HepG2 (cell line): ENCODE measurements around the gene HNRNPM. TPM values are rescaled to one million over a fixed set of nuclear protein-coding genes. Genes with fewer than 3 reads are reported as not detected.

Source experiments
- CBX1 ChIP-seq: IDR thresholded peaks from one replicate; pipeline ENCODE4 v1.6.1; 2016; ENCODE audit warnings: antibody characterized with exemption, low read depth
- ISX ChIP-seq: sonication (generic); formaldehyde crosslinking; conservative IDR thresholded peaks from 2 replicates; pipeline ENCODE4 v1.5.0; 2020; ENCODE audit warnings: missing genetic modification reagents
- KAT7 ChIP-seq: IDR thresholded peaks from 2 replicates; pipeline ENCODE4 v1.6.1; 2018; ENCODE audit warnings: borderline replicate concordance, missing compliant biosample characterization
- KAT8 ChIP-seq: IDR thresholded peaks from 2 replicates; pipeline ENCODE4 v1.6.1; 2016; ENCODE audit warnings: missing genetic modification reagents, missing compliant biosample characterization
- SNRNP70 ChIP-seq: fragments of 200-400 bp; formaldehyde crosslinking; IDR thresholded peaks from 2 replicates; pipeline ENCODE4 v1.6.1; 2017; ENCODE audit warnings: mild to moderate bottlenecking, low read depth, low read length, moderate library complexity
- TFE3 ChIP-seq: IDR thresholded peaks from 2 replicates; pipeline ENCODE4 v1.6.1; 2016
- TMF1 ChIP-seq: sonication (generic); formaldehyde crosslinking; IDR thresholded peaks from 2 replicates; pipeline ENCODE4 v1.8.1; 2022; ENCODE audit warnings: low read depth, missing genetic modification reagents
- ZBTB3 ChIP-seq: sonication (generic); formaldehyde crosslinking; IDR thresholded peaks from 2 replicates; pipeline ENCODE4 v1.4.0; 2020; ENCODE audit warnings: low read depth, mild to moderate bottlenecking, moderate library complexity, missing genetic modification reagents, borderline replicate concordance
- ZNF329 ChIP-seq: sonication (generic); formaldehyde crosslinking; IDR thresholded peaks from 2 replicates; pipeline ENCODE4 v1.9.0; 2021; ENCODE audit warnings: low read depth, mild to moderate bottlenecking, missing genetic modification reagents
- ZNF362 ChIP-seq: sonication (generic); formaldehyde crosslinking; IDR thresholded peaks from 2 replicates; pipeline ENCODE4 v1.4.0; 2020; ENCODE audit warnings: missing genetic modification reagents, mild to moderate bottlenecking, borderline replicate concordance
- ZNF713 ChIP-seq: sonication (generic); formaldehyde crosslinking; IDR thresholded peaks from 2 replicates; pipeline ENCODE4 v1.4.0; 2020; ENCODE audit warnings: mild to moderate bottlenecking, missing genetic modification reagents
- ZNF883 ChIP-seq: sonication (generic); formaldehyde crosslinking; IDR thresholded peaks from 2 replicates; pipeline ENCODE4 v1.5.1; 2020; ENCODE audit warnings: mild to moderate bottlenecking, missing genetic modification reagents; ENCODE audit errors: not compliant biosample characterization
- polyA plus RNA-seq, 8 experiments: library from polyadenylated mRNA; depleted of rRNA in 3 of 8; stranded (reverse) in 7 of 8; unstranded in 1 of 8; fragments of >200 nt; fragmentation: Illumina TruSeq in 4 of 8; extraction: Trizol in 4 of 8; gene quantifications; 2 replicates each; pipeline versions ENCODE4 v1.2.1 to v1.2.3, GENCODE V29; 2011 to 2016; ENCODE audit warnings: low read depth in 4 of 8, missing spikeins in 1 of 8, mixed read lengths in 1 of 8; ENCODE audit not compliant: insufficient read depth in 1 of 8
- total RNA-seq, 5 experiments: library from RNA; depleted of rRNA; stranded (reverse); fragments of >200 nt; fragmentation: Illumina TruSeq; extraction: Trizol; gene quantifications; 2 replicates each; pipeline ENCODE4 v1.2.3, GENCODE V29; 2016; ENCODE audit warnings: low read depth in 1 of 5
- TF ChIP-seq, protein P1 (sequence below): sonication (generic); formaldehyde crosslinking; IDR thresholded peaks from 2 replicates; pipeline ENCODE4 v1.4.0; 2020; ENCODE audit warnings: missing genetic modification reagents, mild to moderate bottlenecking, borderline replicate concordance
- TF ChIP-seq, protein P2 (sequence below): sonication (generic); formaldehyde crosslinking; IDR thresholded peaks from 2 replicates; pipeline ENCODE4 v1.5.0; 2020; ENCODE audit warnings: mild to moderate bottlenecking, missing genetic modification reagents
- TF ChIP-seq, protein P3 (sequence below): sonication (generic); formaldehyde crosslinking; IDR thresholded peaks from 2 replicates; pipeline ENCODE4 v1.8.1; 2023; ENCODE audit warnings: mild to moderate bottlenecking, moderate library complexity, missing genetic modification reagents

Gene HNRNPM
- total and polyA plus RNA-seq, 2 of the 13 experiments (the other 11 are each of a cell fraction or from before 2014, with no cell fraction given), result 56.7 to 102 TPM

DNA sequence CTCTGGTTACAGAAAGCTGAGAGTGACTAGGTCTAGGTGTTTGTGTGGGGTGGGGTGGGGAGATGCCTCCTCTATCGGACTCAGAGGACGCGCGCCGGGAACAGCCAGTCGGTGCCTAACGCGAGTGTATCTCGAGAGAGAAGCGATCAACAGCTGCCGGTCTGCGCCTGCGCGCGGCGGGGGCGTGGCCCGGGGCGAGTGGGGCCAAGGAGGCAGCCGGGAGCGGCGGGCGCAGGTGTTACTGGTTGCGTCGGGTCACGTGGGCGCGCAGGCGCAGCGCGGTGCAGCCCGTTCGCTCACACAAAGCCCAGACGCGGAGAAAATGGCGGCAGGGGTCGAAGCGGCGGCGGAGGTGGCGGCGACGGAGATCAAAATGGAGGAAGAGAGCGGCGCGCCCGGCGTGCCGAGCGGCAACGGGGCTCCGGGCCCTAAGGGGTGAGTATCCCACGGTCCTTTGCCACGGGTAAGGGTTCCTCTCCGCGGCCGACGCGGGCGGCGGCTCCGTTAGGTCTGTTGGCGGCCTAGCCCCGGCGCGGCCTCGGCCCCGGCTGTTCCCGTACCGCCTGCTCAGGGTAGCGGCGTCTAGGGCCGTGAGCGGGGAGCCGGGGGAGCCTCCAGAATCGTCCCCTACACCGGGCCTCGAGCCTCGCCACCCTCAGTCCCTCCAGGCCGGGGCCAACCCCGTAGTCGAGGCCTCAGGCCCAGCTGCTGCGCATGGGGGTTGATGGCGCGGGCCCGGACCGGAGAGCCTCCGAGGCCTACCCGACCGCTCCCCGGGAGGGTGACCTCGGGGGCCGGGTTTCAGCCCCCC is at the start of gene HNRNPM (continued):
- TF ChIP-seq ZNF362 (CRISPR knock-in tag) (peak; percentile 5; the same call in 1 of the 2 replicates), ZNF883 (peak; percentile 80), KAT8 (CRISPR knock-in tag) (peak; percentile 76), TMF1 (peak; percentile 60; the same call in 1 of the 2 replicates), CBX1 (no peak), KAT7 (CRISPR knock-in tag) (peak; percentile 91; the same call in 1 of the 2 replicates), TFE3 (CRISPR knock-in tag) (peak; percentile 54; the same call in 1 of the 2 replicates), SNRNP70 (no peak), ZBTB3 (CRISPR knock-in tag) (no peak; the same call in 1 of the 2 replicates), ISX (CRISPR knock-in tag) (peak; percentile 94; the same call in 1 of the 2 replicates), ZNF329 (CRISPR knock-in tag) (peak; percentile 27), ZNF713 (CRISPR knock-in tag) (peak; percentile 27; the same call in 1 of the 2 replicates)
- TF ChIP-seq, protein P1, sequence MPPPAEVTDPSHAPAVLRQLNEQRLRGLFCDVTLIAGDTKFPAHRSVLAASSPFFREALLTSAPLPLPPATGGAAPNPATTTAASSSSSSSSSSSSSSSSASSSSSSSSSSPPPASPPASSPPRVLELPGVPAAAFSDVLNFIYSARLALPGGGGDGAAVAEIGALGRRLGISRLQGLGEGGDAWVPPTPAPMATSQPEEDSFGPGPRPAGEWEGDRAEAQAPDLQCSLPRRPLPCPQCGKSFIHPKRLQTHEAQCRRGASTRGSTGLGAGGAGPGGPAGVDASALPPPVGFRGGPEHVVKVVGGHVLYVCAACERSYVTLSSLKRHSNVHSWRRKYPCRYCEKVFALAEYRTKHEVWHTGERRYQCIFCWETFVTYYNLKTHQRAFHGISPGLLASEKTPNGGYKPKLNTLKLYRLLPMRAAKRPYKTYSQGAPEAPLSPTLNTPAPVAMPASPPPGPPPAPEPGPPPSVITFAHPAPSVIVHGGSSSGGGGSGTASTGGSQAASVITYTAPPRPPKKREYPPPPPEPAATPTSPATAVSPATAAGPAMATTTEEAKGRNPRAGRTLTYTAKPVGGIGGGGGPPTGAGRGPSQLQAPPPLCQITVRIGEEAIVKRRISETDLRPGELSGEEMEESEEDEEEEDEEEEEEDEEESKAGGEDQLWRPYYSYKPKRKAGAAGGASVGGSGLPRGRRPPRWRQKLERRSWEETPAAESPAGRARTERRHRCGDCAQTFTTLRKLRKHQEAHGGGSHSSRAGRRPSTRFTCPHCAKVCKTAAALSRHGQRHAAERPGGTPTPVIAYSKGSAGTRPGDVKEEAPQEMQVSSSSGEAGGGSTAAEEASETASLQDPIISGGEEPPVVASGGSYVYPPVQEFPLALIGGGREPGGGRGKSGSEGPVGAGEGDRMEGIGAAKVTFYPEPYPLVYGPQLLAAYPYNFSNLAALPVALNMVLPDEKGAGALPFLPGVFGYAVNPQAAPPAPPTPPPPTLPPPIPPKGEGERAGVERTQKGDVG (CRISPR knock-in tag), result no peak
- TF ChIP-seq, protein P2, sequence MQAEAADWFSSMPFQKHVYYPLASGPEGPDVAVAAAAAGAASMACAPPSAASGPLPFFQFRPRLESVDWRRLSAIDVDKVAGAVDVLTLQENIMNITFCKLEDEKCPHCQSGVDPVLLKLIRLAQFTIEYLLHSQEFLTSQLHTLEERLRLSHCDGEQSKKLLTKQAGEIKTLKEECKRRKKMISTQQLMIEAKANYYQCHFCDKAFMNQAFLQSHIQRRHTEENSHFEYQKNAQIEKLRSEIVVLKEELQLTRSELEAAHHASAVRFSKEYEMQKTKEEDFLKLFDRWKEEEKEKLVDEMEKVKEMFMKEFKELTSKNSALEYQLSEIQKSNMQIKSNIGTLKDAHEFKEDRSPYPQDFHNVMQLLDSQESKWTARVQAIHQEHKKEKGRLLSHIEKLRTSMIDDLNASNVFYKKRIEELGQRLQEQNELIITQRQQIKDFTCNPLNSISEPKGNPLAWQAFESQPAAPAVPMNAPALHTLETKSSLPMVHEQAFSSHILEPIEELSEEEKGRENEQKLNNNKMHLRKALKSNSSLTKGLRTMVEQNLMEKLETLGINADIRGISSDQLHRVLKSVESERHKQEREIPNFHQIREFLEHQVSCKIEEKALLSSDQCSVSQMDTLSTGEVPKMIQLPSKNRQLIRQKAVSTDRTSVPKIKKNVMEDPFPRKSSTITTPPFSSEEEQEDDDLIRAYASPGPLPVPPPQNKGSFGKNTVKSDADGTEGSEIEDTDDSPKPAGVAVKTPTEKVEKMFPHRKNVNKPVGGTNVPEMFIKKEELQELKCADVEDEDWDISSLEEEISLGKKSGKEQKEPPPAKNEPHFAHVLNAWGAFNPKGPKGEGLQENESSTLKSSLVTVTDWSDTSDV (CRISPR knock-in tag), result no peak
- TF ChIP-seq, protein P3, sequence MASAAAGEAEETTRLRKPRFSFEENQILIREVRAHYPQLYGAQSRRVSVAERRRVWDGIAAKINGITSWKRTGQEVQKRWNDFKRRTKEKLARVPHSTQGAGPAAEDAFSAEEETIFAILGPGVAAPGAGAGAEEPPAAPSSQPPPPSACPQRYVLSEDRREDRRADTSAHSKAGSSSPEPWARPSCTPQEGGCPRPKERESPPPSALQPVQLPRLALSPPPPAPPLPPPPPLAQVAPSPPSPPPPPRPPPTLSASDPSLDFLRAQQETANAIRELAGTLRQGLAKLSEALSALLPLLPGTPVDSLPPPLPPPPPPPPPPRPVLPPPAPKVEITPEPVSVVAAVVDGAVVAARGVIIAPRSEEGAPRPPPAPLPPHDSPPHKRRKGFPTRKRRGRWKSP, result peak; percentile 61
